Esophagus squamous epithelium (tissue), 4 donors: ENCODE results near the gene ROR2.

Experiments
- CTCF ChIP-seq, 6 experiments: fragments of 450-650 bp in 4 of 6; fragments of 200-600 bp in 2 of 6; sonication (generic) in 2 of 6; IDR thresholded peaks; one replicate each; pipeline ENCODE4 v1.5.1; 2016 to 2019; ENCODE audit warnings: antibody characterized with exemption in 6 of 6, mild to moderate bottlenecking in 4 of 6, moderate library complexity in 4 of 6
- POLR2A ChIP-seq, 4 donors: fragments of 450-650 bp; IDR thresholded peaks; one replicate each; pipeline ENCODE4 v1.6.1; 2017; ENCODE audit warnings: antibody characterized with exemption in 4 of 4, mild to moderate bottlenecking in 4 of 4, moderate library complexity in 3 of 4

- TF ChIP-seq POLR2A (IDR thresholded peaks at IDR 0.05), result no peak
- TF ChIP-seq CTCF (IDR thresholded peaks at IDR 0.05), result no peak
These were observed 82.3 kb downstream of the ROR2 start for GRCh38 chr9:91867740-91868139.
